22Rv1 (cell line): ENCODE results near the gene COPG2.

Source experiments
- ZFX ChIP-seq: fragments of 450-650 bp; IDR thresholded peaks from 2 replicates; pipeline ENCODE4 v1.6.1; 2017; ENCODE audit warnings: antibody characterized with exemption, borderline replicate concordance
- TF ChIP-seq, protein P1 (sequence below): fragments of 450-650 bp; IDR thresholded peaks from 2 replicates; pipeline ENCODE4 v1.5.1; 2017; ENCODE audit warnings: mild to moderate bottlenecking

DNA sequence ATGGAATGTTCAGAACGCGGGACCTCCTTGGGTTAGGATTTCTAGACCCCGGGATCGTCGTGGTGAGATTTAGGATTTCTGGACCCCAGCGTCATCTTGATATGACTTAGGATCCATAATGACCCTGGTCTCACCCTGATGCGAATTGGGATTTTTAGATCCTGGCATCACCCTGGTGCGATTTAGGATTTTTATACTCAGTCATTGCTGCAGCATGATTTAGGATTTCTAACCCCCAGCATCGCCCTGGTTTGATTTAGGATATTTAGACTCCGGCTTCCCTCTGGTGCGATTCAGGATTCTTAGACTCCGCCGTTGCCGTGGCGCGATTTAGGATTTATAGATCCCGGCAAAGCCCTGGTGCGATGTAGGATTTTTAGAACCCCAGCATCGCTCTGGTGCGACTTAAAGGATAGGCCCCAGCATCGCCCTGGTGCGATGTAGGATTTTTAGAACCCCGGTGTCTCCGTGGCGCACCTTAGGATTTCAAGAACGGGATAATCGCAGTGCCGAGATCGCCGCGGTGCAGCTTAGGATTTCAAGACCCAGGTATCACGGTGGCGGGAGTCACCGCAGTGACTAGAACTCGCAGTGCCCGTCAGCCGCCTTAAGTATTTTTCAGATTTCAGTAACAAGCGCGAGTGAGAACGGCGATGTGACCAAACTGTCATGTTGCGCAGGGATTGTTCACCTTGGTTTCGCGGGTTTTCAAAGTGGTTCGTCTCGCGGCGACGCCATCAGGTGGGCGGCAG, 175.8 kb downstream of the COPG2 start:
- TF ChIP-seq, protein P1, sequence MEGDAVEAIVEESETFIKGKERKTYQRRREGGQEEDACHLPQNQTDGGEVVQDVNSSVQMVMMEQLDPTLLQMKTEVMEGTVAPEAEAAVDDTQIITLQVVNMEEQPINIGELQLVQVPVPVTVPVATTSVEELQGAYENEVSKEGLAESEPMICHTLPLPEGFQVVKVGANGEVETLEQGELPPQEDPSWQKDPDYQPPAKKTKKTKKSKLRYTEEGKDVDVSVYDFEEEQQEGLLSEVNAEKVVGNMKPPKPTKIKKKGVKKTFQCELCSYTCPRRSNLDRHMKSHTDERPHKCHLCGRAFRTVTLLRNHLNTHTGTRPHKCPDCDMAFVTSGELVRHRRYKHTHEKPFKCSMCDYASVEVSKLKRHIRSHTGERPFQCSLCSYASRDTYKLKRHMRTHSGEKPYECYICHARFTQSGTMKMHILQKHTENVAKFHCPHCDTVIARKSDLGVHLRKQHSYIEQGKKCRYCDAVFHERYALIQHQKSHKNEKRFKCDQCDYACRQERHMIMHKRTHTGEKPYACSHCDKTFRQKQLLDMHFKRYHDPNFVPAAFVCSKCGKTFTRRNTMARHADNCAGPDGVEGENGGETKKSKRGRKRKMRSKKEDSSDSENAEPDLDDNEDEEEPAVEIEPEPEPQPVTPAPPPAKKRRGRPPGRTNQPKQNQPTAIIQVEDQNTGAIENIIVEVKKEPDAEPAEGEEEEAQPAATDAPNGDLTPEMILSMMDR = no peak
- TF ChIP-seq ZFX = no peak
